HG03108 (cell line): ENCODE measurements around the gene ZFAND2B.

ENCODE experiments used
- ATAC-seq: cut with Tn5 transposase; IDR thresholded peaks from one replicate; pipeline ENCODE4 v1.9.1; 2021; ENCODE audit warnings: moderate library complexity; ENCODE audit not compliant: unreplicated experiment

ZFAND2B gene, protein sequence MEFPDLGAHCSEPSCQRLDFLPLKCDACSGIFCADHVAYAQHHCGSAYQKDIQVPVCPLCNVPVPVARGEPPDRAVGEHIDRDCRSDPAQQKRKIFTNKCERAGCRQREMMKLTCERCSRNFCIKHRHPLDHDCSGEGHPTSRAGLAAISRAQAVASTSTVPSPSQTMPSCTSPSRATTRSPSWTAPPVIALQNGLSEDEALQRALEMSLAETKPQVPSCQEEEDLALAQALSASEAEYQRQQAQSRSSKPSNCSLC

DNA sequence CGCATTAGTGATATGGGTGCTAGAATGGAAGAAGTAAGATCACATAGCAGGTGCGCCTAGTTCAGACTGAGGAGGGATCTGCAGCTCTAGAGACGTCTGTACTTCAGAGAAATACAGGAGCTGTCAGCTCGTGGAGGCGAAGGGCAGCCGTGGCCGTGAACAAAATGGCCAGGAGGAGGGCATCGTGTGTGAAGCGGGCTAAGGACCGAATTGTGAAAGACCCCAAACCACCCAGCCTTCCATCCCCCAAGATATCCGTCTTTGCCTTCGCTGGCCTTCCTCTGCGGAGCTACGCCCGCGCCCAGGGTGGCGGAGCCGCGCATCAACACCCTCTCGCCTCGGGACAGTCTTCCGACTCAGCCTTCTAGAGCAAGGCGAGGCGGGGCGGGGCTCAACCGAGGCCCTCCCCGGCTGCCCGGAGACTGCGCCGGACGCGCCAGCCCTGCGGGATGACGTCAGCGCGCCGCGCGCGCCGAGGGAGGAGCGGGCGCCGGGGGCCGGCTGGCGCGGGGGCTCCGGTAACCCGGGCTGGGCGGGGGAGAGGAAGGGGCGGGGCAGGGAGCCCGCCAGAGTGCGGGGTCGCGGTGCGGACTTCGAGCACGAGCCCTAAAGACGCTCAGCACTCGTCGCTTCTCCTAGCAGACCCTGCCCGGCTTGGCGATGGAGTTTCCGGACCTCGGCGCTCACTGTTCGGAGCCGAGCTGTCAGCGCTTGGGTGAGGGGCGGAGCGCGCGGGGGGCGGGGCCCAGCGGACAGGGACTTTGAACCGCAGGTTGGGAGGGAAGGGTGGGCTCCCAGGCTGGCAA, at the start of gene ZFAND2B:
TSS of gene ZFAND2B (plus strand) at position 455 of the 806 bp plus-strand sequence. CDS start at position 661, 206 bp downstream.
- ATAC-seq: peak; percentile 98

DNA sequence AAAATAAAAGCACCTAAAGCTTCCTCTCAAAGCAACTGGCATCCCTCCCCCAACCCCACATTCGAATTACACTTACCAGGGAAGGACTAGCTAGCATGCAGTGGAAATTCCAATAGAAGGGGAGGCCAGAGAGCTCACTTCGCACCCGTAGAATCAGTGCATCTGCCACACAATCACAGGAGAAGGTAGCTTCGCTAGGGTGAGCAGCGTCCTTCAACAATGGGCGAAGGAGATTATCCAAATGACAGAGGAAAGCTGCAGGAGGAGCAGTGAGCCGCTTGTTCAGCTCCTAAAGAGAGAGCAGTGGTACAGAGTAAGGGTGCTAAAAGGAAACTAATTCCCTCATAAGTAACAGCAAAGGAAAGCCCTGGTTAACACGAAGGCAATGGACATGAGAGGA, 49.2 kb upstream of the ZFAND2B start:
- ATAC-seq: no peak

- no peak for ATAC-seq
Observed at GRCh38 chr2:219158025-219158424, 48.6 kb upstream of the ZFAND2B start.

- no peak for ATAC-seq
Observed at GRCh38 chr2:219158586-219158985, 48.0 kb upstream of the ZFAND2B start.

DNA sequence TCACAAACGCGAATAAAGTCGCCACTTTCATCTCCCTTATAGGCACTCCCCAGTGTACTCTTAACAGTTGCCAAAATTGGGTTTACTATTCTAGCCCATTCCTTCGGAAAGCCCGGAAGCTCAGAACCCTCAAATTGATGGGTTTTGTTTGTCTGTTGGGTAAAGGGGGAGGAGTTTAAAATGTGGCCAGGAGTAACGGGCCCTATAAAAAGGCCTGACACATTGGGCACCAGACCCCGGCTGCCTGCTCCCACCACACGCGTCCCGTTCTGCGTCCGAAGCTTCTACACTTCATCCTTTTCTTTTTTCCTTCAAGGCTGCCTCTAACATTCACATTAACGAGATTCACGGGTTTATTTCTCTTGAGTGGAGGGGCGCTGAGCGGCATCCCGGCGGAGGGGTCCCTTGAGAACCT, 46.8 kb upstream of the ZFAND2B start:
- no peak for ATAC-seq

- ATAC-seq: peak; percentile 78
Observed at GRCh38 chr2:219160186-219161017, 46.2 kb upstream of the ZFAND2B start, which contains the start of gene NHEJ1. NHEJ1 (minus strand) TSS chr2:219160815; CDS start chr2:219158362, 2,453 bp downstream.

DNA sequence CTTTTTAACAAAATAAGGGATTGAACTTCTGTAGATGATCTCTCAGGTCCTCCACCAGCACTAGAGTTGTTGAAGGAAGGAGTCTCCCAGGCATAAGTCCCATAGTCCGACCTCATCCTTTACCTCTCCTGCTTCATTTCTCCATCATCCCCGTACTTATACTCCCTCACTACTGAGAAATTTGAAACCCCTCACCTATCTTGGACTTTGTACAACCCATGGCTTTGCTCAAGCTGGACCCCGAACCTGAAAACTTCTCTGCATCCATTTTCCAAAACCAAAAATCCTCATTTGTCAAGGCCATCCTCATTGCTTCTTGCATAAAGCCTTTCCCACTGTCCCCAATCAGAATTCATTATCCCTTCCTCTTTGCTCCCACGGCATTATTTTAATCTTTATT, 45.5 kb upstream of the ZFAND2B start:
- no peak for ATAC-seq

DNA sequence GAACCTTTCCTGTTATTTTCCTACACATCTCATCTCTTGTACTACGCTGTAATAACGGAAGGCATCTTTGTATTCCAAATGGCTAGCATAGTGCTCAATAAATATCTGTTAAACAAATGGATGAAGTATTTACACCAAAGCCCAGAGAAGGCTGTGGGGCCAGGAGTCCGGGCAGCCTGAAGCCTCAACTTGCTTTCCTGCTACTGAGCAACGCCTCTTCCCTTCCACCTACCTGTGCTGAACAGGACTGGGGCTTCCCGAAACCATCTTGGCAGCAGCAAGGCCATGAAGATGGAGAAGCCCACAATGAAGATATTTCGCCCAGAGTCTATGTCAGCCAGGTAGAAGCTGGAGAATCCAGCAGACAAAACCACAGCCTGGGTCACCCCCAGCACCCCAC, 43.4 kb upstream of the ZFAND2B start:
- no peak for ATAC-seq

GRCh38 chr2:219165058-219165911, 41.3 kb upstream of the ZFAND2B start:
- no peak for ATAC-seq

DNA sequence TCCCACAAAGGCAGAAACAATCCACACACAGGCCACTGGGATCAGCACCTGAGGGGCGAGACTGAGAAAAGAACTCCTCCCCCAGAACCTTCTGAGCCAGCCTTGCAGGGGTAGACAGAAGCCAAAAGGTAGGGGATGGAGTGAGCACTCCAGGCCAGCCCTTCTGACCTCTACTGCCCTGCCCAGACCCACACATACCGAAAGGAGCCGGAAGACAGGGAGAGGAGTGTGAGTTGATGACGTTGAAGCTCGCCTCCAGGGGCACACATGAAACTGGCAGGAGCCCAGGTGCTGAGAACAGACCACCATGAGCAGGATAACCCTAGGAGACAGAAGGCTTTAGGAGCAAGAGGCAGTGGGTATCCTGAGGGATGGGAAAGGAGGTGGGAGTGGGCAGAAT, 38.6 kb upstream of the ZFAND2B start:
- no peak for ATAC-seq

DNA sequence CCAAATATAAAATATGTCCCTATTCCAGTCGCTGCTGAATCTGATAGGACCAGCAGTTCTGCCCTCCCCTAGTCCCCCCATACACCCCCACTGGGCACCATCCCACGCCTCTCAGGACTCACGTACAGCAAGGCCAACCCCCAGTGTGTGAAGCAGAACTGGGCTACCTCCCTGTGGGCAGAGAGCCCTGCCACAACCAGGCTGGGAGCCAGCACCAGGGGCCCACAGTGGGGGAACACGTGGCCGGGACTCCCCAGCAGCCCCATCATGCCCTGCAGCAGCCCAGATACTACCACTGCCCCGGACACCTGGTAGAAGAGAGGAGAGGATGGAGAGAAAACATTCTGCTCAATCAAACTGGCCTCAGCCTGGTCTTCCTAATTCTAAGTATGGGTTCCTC, 38.1 kb upstream of the ZFAND2B start:
- no peak for ATAC-seq

DNA sequence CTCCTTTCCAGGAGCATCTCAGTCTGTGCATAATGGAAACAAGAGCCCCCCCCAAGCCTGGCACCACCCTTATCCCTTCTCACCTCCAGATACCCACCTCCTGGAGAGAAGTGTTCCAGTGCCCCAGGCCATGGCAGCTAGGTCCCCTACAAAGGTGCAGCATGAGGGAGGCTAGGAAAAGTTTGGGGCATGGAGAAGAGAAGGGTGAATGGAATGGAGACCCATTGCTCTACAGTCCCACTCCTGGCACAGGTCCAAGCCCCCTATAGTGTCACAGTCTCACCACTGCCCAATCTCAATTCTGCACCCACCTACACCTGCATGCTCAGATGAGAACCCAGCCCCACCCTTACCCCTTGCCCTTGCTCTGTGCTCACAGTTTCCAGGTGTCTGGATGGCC, 37.6 kb upstream of the ZFAND2B start:
- ATAC-seq: no peak

GRCh38 chr2:219169930-219170654, 36.5 kb upstream of the ZFAND2B start, which contains the start of gene SLC23A3:
SLC23A3 (minus strand) TSS chr2:219170029; CDS start chr2:219169984, 45 bp downstream.
- ATAC-seq: no peak

DNA sequence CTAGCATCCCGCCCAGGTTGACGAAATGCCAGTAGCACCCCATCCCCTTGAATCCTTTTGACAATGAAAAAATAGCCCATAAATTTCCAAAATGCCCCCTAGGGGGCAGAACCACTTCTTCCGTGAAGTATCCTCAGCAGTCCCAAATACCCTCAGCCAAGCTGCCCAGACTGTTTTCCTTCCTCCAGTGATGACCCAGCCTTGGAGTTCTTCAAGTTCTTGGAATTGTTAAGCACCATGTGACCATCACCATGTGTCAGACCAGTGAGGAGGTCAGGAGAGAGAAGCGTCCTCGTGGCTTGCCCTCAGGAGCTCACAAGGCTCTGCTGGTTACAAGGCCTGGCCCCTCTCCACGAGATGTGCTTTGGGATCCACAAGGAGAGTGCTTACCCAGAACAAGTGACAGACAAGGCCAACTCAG, 35.3 kb upstream of the ZFAND2B start:
- no peak for ATAC-seq

DNA sequence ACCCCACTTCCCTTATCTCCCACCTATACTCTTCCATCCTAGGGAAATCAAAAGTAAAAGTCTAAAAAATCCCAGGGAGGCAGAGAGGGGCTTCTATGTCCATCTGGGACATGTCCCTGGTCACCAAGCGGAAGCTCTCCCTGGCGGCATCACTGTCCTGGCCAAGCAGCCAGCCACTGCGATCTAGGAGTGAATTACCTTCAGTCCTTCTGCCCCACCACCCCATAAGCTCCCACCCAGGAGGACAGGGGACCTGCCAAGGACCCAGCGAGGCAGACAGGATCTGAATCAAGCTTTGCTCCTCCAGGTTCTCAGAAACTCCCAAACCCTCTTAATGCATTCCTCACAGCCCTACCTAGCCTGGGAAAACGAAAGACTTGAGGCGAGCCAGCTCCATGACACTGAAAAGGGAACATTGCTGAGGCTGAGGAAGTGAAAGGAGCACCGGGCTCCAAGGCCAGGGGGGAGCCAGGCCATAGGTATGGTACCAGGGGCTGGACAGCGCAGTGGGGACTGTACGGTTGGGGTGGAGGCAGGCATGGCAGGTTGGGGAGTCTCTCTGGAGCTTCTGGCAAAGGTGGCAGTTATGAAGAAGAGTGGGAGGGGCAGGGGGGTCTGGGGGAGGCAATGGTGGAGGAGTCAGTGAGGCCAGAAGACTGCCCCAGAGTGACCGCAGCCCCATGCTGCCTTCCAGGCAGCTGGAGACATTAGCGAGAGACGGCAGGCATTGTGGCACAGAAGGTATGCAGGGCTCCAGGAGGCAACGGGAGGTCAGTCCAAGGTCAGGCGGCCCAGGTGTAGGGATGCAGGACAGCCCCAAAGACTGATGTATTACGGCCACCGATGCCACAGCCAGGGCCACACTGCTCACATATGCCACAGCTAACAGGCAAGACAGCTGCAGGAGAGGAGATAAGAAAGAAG, 34.1 kb upstream of the ZFAND2B start:
- no peak for ATAC-seq

DNA sequence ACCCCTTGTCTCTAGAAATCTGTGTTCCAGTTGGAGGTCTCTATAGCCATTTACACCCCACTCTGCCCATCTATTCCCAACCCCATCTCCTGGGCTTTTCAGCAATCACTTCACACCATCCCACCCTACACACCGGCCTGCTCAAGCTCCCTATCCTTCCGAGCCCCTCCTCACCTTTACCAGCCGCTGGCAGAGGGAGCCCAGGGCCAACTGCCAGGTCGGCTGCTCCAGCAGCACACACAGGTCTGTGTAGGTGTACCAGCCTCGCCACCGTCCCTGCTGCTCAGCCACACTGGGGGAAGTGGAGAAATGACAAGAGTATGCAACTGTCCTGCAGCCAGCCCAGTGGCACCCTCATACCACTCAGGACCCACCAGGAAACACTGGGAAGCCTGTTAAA, 33.4 kb upstream of the ZFAND2B start:
- ATAC-seq: no peak

DNA sequence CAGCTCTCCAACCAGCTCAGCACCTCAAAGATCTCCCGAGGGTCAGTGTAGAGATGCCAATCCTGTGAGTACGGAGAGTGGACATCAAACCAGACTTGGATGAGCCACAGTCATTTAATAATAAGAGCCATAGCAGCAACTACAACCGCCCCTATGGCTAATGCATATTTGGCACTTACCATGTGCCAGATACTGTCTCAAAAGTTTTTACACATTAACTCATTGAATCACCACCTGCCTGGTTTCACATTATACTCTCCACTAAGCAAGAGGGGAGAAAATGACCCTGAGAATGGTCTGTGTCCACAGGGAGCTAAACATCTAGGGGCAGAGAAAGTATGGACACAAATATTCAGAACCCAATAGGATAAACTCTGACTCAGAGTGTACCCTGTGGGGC, 32.4 kb upstream of the ZFAND2B start:
- ATAC-seq: no peak

GRCh38 chr2:219174801-219175200, 31.8 kb upstream of the ZFAND2B start:
- ATAC-seq: no peak

DNA sequence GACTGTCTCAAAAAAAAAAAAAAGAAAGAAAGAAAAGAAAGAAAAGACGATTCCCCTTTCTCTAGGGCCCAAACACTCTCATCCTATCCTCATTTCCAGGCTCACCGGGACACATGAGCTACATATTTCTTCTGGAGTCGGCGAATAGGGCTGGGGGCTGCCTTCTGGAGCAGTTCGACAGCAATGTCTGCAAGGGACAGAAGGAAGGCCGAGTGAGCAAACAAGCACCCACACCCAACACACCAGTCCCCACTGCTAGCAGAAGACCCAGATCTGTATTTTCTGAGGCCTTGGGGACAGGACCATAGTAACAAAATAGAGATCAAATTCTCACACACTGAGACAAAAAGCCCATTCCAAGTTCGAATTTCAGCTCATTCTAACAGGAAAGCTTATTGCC, 31.1 kb upstream of the ZFAND2B start:
- ATAC-seq: no peak
